GM12892 (cell line): ENCODE results near the gene ADSS2.
A peak's percentile ranks its signal among the peaks of the same experiment; 100 is the strongest.

Experiments
- DNase-seq: peaks from one replicate; pipeline ENCODE4 v3.0.0; 2011; ENCODE audit not compliant: insufficient read length
- FAIRE-seq: peaks from 2 replicates; lab custom pipeline; 2011; peaks lifted over from hg19 to GRCh38; lab: Jason Lieb, UNC
- POLR2A ChIP-seq: IDR thresholded peaks from 2 replicates; pipeline ENCODE4 v1.6.1; 2011; ENCODE audit warnings: low read depth, low read length, control low read depth
- POLR2AphosphoS5 ChIP-seq: IDR thresholded peaks from 2 replicates; pipeline ENCODE4 v1.6.1; 2011; ENCODE audit warnings: low read depth, low read length, control low read depth
- TAF1 ChIP-seq: IDR thresholded peaks from 2 replicates; pipeline ENCODE4 v1.6.1; 2011; ENCODE audit warnings: low read depth, mild to moderate bottlenecking, control low read depth, low read length, borderline replicate concordance

ADSS2 gene

GRCh38 chr1:244454412-244454811, 2.7 kb upstream of the ADSS2 start:
- no peak for FAIRE-seq
- DNase-seq, result no peak
- TF ChIP-seq TAF1, result no peak
- TF ChIP-seq POLR2AphosphoS5, result no peak
- TF ChIP-seq POLR2A, result no peak

GRCh38 chr1:244451951-244452795, 464 bp upstream of the ADSS2 start:
- DNase-seq, result peak; percentile 85
- peak; percentile 98 for FAIRE-seq
- no peak; the same call in 1 of the 2 replicates for TF ChIP-seq TAF1
- no peak for TF ChIP-seq POLR2AphosphoS5
- TF ChIP-seq POLR2A, result no peak

GRCh38 chr1:244450597-244451538, 841 bp downstream of the ADSS2 start:
- TF ChIP-seq POLR2A (no peak), POLR2AphosphoS5 (no peak), TAF1 (no peak)
- FAIRE-seq (peak; percentile 77), DNase-seq (peak; percentile 19)

GRCh38 chr1:244449936-244450508, 1.7 kb downstream of the ADSS2 start:
- TF ChIP-seq TAF1 (no peak), POLR2A (no peak), POLR2AphosphoS5 (no peak)
- FAIRE-seq (peak; percentile 76), DNase-seq (no peak)

GRCh38 chr1:244448279-244449036, 3.3 kb downstream of the ADSS2 start:
- FAIRE-seq, result no peak

GRCh38 chr1:244447552-244447951, 4.2 kb downstream of the ADSS2 start:
- TF ChIP-seq POLR2A (no peak), POLR2AphosphoS5 (no peak), TAF1 (no peak)
- FAIRE-seq (no peak), DNase-seq (no peak)

More at GRCh38 chr1:244448279-244449036, 3.3 kb downstream of the ADSS2 start:
- no peak for DNase-seq
- no peak for TF ChIP-seq POLR2A
- no peak for TF ChIP-seq POLR2AphosphoS5
- TF ChIP-seq TAF1, result no peak

- TF ChIP-seq POLR2AphosphoS5 (no peak), POLR2A (no peak), TAF1 (no peak)
- no peak for DNase-seq
- FAIRE-seq, result no peak
These were observed 4.7 kb downstream of the ADSS2 start for GRCh38 chr1:244447024-244447423.

- FAIRE-seq (no peak), DNase-seq (no peak)
- no peak for TF ChIP-seq POLR2A
- no peak for TF ChIP-seq TAF1
- no peak for TF ChIP-seq POLR2AphosphoS5
These were observed 6.2 kb downstream of the ADSS2 start for GRCh38 chr1:244445320-244446181.

- TF ChIP-seq POLR2AphosphoS5, result no peak
- no peak for TF ChIP-seq POLR2A
- no peak for TF ChIP-seq TAF1
- DNase-seq (no peak), FAIRE-seq (no peak)
These were observed 6.9 kb downstream of the ADSS2 start for GRCh38 chr1:244444854-244445253.

GRCh38 chr1:244442850-244443249, 8.9 kb downstream of the ADSS2 start:
- no peak for DNase-seq
- TF ChIP-seq POLR2A, result no peak
- no peak for TF ChIP-seq POLR2AphosphoS5
- no peak for TF ChIP-seq TAF1
- no peak for FAIRE-seq
